SK-N-SH (cell line): ENCODE data around the gene REC8.
A peak's percentile ranks its signal among the peaks of the same experiment; 100 is the strongest.

Source experiments
- EZH2phosphoT487 ChIP-seq: fragments of 200-600 bp; sonication (generic); IDR thresholded peaks from 2 replicates; pipeline ENCODE4 v1.6.1; 2017; ENCODE audit warnings: low read depth, mixed run types, mild to moderate bottlenecking, antibody characterized with exemption, moderate library complexity, borderline replicate concordance
- FOXM1 ChIP-seq: IDR thresholded peaks from 2 replicates; pipeline ENCODE4 v1.4.0; 2012; ENCODE audit warnings: low read depth, mild to moderate bottlenecking
- NFIC ChIP-seq: IDR thresholded peaks from 2 replicates; pipeline ENCODE4 v1.4.0; 2012; ENCODE audit warnings: borderline replicate concordance
- POLR2AphosphoS5 ChIP-seq: IDR thresholded peaks from 2 replicates; pipeline ENCODE4 v1.6.1; 2012; ENCODE audit warnings: low read depth, low read length
- TF ChIP-seq, protein P1 (sequence below): fragments of 200-600 bp; sonication (generic); IDR thresholded peaks from 2 replicates; pipeline ENCODE4 v1.6.1; 2017; ENCODE audit warnings: antibody characterized with exemption, mild to moderate bottlenecking, moderate library complexity
- TF ChIP-seq, protein P2 (sequence below): IDR thresholded peaks from 2 replicates; pipeline ENCODE4; 2012

DNA sequence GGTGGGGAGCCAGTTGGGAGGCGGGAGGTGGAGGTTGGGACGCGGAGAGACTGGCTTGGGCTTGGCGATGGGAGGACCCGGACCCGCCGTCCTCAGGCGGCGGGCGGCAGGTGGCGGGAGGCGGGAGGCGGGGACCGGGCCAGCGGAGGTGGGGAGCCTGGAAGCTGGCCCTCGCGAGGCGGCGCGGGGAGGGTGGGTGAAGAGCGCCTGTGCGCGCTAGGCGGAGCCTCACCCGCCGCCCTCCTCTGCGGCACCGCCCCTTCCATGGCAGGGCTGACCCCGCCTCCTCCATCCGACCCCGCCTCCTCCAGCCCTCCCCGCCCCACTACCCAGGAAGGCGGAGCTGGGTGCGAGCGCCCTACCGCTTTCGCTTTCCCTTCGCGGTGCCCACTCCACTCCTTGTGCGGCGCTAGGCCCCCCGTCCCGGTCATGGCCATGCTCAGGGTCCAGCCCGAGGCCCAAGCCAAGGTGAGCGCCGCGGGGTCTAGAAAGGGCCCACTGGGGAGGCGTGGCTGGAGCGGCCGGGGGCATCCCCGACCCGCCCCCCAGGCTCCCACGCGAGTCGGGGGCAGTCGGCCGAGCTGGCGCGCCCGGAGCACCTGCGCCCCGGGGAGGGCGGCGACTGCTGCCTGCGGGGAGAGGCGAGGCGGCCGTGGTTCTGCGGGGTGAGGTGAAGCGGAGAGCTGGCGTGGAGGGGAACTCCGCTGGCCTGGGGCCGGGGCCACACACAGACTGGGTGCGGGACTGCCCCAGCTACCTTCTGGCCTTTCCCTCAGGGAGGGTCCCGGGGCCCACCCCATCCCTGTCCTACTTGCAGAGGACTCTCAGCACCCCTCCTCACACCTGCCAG is 35.8 kb upstream of the REC8 start, which contains the start of gene PSME1:
- TF ChIP-seq, protein P1, sequence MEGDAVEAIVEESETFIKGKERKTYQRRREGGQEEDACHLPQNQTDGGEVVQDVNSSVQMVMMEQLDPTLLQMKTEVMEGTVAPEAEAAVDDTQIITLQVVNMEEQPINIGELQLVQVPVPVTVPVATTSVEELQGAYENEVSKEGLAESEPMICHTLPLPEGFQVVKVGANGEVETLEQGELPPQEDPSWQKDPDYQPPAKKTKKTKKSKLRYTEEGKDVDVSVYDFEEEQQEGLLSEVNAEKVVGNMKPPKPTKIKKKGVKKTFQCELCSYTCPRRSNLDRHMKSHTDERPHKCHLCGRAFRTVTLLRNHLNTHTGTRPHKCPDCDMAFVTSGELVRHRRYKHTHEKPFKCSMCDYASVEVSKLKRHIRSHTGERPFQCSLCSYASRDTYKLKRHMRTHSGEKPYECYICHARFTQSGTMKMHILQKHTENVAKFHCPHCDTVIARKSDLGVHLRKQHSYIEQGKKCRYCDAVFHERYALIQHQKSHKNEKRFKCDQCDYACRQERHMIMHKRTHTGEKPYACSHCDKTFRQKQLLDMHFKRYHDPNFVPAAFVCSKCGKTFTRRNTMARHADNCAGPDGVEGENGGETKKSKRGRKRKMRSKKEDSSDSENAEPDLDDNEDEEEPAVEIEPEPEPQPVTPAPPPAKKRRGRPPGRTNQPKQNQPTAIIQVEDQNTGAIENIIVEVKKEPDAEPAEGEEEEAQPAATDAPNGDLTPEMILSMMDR, result no peak
- no peak for TF ChIP-seq FOXM1
- peak; percentile 67 for TF ChIP-seq POLR2AphosphoS5
- no peak for TF ChIP-seq NFIC
- TF ChIP-seq, protein P2, sequence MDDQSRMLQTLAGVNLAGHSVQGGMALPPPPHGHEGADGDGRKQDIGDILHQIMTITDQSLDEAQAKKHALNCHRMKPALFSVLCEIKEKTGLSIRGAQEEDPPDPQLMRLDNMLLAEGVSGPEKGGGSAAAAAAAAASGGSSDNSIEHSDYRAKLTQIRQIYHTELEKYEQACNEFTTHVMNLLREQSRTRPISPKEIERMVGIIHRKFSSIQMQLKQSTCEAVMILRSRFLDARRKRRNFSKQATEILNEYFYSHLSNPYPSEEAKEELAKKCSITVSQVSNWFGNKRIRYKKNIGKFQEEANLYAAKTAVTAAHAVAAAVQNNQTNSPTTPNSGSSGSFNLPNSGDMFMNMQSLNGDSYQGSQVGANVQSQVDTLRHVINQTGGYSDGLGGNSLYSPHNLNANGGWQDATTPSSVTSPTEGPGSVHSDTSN, result no peak
- TF ChIP-seq EZH2phosphoT487, result no peak
